ENCODE measurements around the gene RAB40A. TPM values are rescaled to one million over a fixed set of nuclear protein-coding genes. Genes with fewer than 3 reads are reported as not detected.
A peak's percentile ranks its signal among the peaks of the same experiment; 100 is the strongest.
"Not testable (repeated sequence)": the region's sequence is repeated elsewhere in the genome, so short reads cannot be mapped to it uniquely, and the experiment has no call there.

The RAB40A gene
- total RNA-seq, 1 donor from 2014 or later = not detected

DNA sequence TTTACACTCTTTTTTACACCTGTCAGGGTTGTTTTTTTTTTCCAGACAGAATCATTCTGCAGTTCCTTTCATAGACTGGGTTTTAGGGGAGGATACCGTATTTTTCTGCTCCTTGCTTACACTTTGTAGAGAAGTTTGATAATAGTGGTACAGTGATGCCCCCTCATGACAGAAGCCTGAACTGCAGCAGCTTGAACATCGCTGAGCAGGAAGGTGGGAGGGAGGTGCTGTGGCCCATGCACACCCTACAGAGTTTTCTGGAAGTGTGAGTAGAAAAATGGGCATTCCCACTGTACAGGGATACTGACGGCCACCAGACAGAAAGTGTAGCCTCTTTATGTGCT lies 54.5 kb downstream of the RAB40A start:
- peak; percentile 40 for DNase-seq (ENCODE audit: low read depth, low spot score)

- no peak for DNase-seq (ENCODE audit: low read depth, low spot score)
These were observed 55.1 kb downstream of the RAB40A start for GRCh38 chrX:103464072-103464773.

- DNase-seq (ENCODE audit: low read depth, low spot score) = no peak
These were observed 58.1 kb downstream of the RAB40A start for GRCh38 chrX:103461156-103461555.

GRCh38 chrX:103460001-103460755 lies 59.1 kb downstream of the RAB40A start:
- not testable (repeated sequence) for DNase-seq (ENCODE audit: low read depth, low spot score)

GRCh38 chrX:103453655-103454054 lies 65.6 kb downstream of the RAB40A start:
- DNase-seq (ENCODE audit: low read depth, low spot score) = peak; percentile 90

Other genes with a start within 250 kb of the RAB40A start
- gene TCEAL5, start 242.7 kb downstream of the RAB40A start, total RNA-seq = not detected in 2 replicates
- gene BEX2, start 208.5 kb downstream of the RAB40A start, total RNA-seq = 0.67 and 0.86 TPM in 2 replicates
- gene TCEAL7, start 189.2 kb downstream of the RAB40A start, total RNA-seq = 1.9 and 15.7 TPM in 2 replicates
- 81.4 and 106 TPM in 2 replicates for gene TCEAL9, start 163.0 kb downstream of the RAB40A start, total RNA-seq
- gene BEX3, start 143.0 kb downstream of the RAB40A start, total RNA-seq = 232 and 264 TPM in 2 replicates
- gene TCEAL4, start 66.0 kb upstream of the RAB40A start, total RNA-seq = 43.3 and 50.0 TPM in 2 replicates
- gene TCEAL3, start 88.5 kb upstream of the RAB40A start, total RNA-seq = 10.3 and 12.5 TPM in 2 replicates
- 15.8 and 19.7 TPM in 2 replicates for gene TCEAL1, start 109.5 kb upstream of the RAB40A start, total RNA-seq
- gene MORF4L2, start 167.2 kb upstream of the RAB40A start, total RNA-seq = 583 and 695 TPM in 2 replicates
- not detected in 2 replicates for gene TMEM31, start 191.4 kb upstream of the RAB40A start, total RNA-seq